HepG2 (cell line): ENCODE measurements around the gene USP32. TPM values are rescaled to one million over a fixed set of nuclear protein-coding genes. Genes with fewer than 3 reads are reported as not detected.

Experiments
- BCL6 ChIP-seq: IDR thresholded peaks from 2 replicates; pipeline ENCODE4 v1.6.1; 2016; ENCODE audit warnings: missing genetic modification reagents, missing compliant biosample characterization
- ELF1 ChIP-seq: sonication (generic); formaldehyde crosslinking; IDR thresholded peaks from 2 replicates; pipeline ENCODE4 v1.4.0; 2020; ENCODE audit warnings: missing genetic modification reagents
- GTF3A ChIP-seq: sonication (generic); formaldehyde crosslinking; conservative IDR thresholded peaks from 2 replicates; pipeline ENCODE4 v1.4.0; 2020; ENCODE audit warnings: mild to moderate bottlenecking, missing genetic modification reagents
- HMGXB4 ChIP-seq, 2 experiments: sonication (generic) in 1 of 2; formaldehyde crosslinking in 1 of 2; IDR thresholded peaks; 2 replicates each; pipeline versions ENCODE4 v1.4.0 to v1.6.1; 2018 to 2020; ENCODE audit warnings: missing genetic modification reagents in 2 of 2, borderline replicate concordance in 1 of 2, low read depth in 1 of 2, mild to moderate bottlenecking in 1 of 2, missing biosample characterization in 1 of 2
- POLR2G ChIP-seq: fragments of 200-400 bp; formaldehyde crosslinking; IDR thresholded peaks from 2 replicates; pipeline ENCODE4 v1.6.1; 2018; ENCODE audit warnings: mild to moderate bottlenecking, low read depth, low read length, moderate library complexity
- RNF219 ChIP-seq: sonication (generic); formaldehyde crosslinking; IDR thresholded peaks from 2 replicates; pipeline ENCODE4 v1.5.0; 2020; ENCODE audit warnings: mild to moderate bottlenecking, missing genetic modification reagents
- U2AF1 ChIP-seq: fragments of 200-400 bp; formaldehyde crosslinking; optimal IDR thresholded peaks from 2 replicates; pipeline ENCODE3; 2017; ENCODE audit warnings: mild to moderate bottlenecking, low read depth, low read length
- ZFP36L1 ChIP-seq: sonication (generic); formaldehyde crosslinking; IDR thresholded peaks from 2 replicates; pipeline ENCODE4 v1.8.0; 2022; ENCODE audit warnings: mild to moderate bottlenecking, missing genetic modification reagents, moderate library complexity
- ZMYM2 ChIP-seq: sonication (generic); formaldehyde crosslinking; IDR thresholded peaks from 2 replicates; pipeline ENCODE4 v1.8.0; 2022; ENCODE audit warnings: mild to moderate bottlenecking, missing genetic modification reagents
- ZNF598 ChIP-seq: sonication (generic); formaldehyde crosslinking; IDR thresholded peaks from 2 replicates; pipeline ENCODE4 v1.5.1; 2020; ENCODE audit warnings: mild to moderate bottlenecking, missing genetic modification reagents, borderline replicate concordance
- ZNF776 ChIP-seq: sonication (generic); formaldehyde crosslinking; IDR thresholded peaks from 2 replicates; pipeline ENCODE4 v1.4.0; 2020; ENCODE audit warnings: mild to moderate bottlenecking, missing genetic modification reagents
- polyA plus RNA-seq, 8 experiments: library from polyadenylated mRNA; depleted of rRNA in 3 of 8; stranded (reverse) in 7 of 8; unstranded in 1 of 8; fragments of >200 nt; fragmentation: Illumina TruSeq in 4 of 8; extraction: Trizol in 4 of 8; gene quantifications; 2 replicates each; pipeline versions ENCODE4 v1.2.1 to v1.2.3, GENCODE V29; 2011 to 2016; ENCODE audit warnings: low read depth in 4 of 8, missing spikeins in 1 of 8, mixed read lengths in 1 of 8; ENCODE audit not compliant: insufficient read depth in 1 of 8
- total RNA-seq, 5 experiments: library from RNA; depleted of rRNA; stranded (reverse); fragments of >200 nt; fragmentation: Illumina TruSeq; extraction: Trizol; gene quantifications; 2 replicates each; pipeline ENCODE4 v1.2.3, GENCODE V29; 2016; ENCODE audit warnings: low read depth in 1 of 5
- TF ChIP-seq, protein P1 (sequence below): sonication (generic); formaldehyde crosslinking; IDR thresholded peaks from 2 replicates; pipeline ENCODE4 v1.5.0; 2020; ENCODE audit warnings: mild to moderate bottlenecking, missing genetic modification reagents, borderline replicate concordance
- TF ChIP-seq, protein P2 (sequence below): sonication (generic); formaldehyde crosslinking; IDR thresholded peaks from 2 replicates; pipeline ENCODE4 v1.4.0; 2020; ENCODE audit warnings: missing genetic modification reagents
- TF ChIP-seq, protein P3 (sequence below): IDR thresholded peaks from 2 replicates; pipeline ENCODE4 v1.6.1; 2012; ENCODE audit warnings: low read depth, low read length, improper control_type of control experiment
- TF ChIP-seq, protein P4 (sequence below): sonication (generic); formaldehyde crosslinking; IDR thresholded peaks from 2 replicates; pipeline ENCODE4 v1.4.0; 2020; ENCODE audit warnings: mild to moderate bottlenecking, missing genetic modification reagents
- TF ChIP-seq, protein P5 (sequence below): sonication (generic); formaldehyde crosslinking; IDR thresholded peaks from 2 replicates; pipeline ENCODE4 v1.5.0; 2020; ENCODE audit warnings: mild to moderate bottlenecking, low read depth, missing genetic modification reagents, borderline replicate concordance

Gene USP32
- total and polyA plus RNA-seq, 2 of the 13 experiments (the other 11 are each of a cell fraction or from before 2014, with no cell fraction given), result 24.9 to 39.9 TPM

DNA sequence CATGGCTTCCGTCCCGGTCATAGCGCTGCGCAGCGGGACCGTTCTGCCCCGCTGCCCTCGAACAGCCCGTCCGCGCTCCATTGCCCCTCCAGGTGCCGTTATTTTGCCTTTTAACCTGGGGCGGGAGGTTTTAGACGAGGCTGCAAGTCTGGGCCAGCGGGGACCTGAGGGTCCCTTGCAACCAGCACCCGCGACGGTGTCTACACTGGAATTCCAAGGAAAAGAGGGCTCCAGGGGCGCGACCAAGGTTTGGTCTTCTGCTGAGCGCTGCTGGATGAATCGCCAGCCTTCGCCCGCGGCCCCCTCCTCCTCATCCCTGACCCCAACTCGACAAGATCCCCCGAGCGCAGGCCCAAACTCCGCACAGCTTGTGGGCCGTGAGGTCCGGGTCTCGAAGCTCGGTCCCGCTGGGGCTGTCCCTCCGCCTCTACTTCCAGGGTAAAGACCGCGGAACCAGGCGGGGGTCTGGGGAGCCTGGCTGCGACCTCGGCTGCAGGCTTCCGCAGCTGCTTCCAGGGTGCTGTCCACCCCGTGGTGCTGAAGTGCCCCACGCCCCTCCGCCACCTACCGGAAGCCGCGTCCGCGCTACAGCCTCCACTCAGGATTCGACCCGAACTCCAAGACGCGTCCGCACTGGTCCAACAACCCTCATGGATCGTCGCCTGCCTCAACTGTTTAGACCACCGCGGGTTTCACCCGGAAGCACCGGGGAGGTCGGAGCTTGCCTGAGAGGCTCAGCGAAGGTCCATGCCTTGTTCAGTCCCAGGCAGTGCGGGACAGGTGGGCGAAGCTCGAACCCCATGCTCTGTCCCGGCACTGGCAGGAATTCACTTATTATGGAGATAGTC, 252.3 kb downstream of the USP32 start (continued):
- TF ChIP-seq, protein P1, sequence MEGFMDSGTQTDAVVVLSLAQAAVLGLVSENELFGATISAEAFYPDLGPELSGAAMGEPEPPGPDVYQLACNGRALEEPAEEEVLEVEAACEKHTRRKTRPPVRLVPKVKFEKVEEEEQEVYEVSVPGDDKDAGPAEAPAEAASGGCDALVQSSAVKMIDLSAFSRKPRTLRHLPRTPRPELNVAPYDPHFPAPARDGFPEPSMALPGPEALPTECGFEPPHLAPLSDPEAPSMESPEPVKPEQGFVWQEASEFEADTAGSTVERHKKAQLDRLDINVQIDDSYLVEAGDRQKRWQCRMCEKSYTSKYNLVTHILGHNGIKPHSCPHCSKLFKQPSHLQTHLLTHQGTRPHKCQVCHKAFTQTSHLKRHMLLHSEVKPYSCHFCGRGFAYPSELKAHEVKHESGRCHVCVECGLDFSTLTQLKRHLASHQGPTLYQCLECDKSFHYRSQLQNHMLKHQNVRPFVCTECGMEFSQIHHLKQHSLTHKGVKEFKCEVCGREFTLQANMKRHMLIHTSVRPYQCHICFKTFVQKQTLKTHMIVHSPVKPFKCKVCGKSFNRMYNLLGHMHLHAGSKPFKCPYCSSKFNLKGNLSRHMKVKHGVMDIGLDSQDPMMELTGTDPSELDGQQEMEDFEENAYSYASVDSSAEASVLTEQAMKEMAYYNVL (CRISPR knock-in tag), result peak; percentile 93
- TF ChIP-seq POLR2G, result no peak
- TF ChIP-seq, protein P2, sequence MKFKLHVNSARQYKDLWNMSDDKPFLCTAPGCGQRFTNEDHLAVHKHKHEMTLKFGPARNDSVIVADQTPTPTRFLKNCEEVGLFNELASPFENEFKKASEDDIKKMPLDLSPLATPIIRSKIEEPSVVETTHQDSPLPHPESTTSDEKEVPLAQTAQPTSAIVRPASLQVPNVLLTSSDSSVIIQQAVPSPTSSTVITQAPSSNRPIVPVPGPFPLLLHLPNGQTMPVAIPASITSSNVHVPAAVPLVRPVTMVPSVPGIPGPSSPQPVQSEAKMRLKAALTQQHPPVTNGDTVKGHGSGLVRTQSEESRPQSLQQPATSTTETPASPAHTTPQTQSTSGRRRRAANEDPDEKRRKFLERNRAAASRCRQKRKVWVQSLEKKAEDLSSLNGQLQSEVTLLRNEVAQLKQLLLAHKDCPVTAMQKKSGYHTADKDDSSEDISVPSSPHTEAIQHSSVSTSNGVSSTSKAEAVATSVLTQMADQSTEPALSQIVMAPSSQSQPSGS (CRISPR knock-in tag), result peak; percentile 93
- TF ChIP-seq, protein P3, sequence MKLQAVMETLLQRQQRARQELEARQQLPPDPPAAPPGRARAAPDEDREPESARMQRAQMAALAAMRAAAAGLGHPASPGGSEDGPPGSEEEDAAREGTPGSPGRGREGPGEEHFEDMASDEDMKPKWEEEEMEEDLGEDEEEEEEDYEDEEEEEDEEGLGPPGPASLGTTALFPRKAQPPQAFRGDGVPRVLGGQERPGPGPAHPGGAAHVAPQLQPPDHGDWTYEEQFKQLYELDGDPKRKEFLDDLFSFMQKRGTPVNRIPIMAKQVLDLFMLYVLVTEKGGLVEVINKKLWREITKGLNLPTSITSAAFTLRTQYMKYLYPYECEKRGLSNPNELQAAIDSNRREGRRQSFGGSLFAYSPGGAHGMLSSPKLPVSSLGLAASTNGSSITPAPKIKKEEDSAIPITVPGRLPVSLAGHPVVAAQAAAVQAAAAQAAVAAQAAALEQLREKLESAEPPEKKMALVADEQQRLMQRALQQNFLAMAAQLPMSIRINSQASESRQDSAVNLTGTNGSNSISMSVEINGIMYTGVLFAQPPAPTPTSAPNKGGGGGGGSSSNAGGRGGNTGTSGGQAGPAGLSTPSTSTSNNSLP, result no peak
- peak; percentile 91; the same call in 1 of the 2 replicates for TF ChIP-seq RNF219 (CRISPR knock-in tag)
- peak; percentile 83 for TF ChIP-seq ELF1 (CRISPR knock-in tag)
- no peak for TF ChIP-seq GTF3A (CRISPR knock-in tag)
- TF ChIP-seq ZFP36L1 (CRISPR knock-in tag), result peak; percentile 93
- TF ChIP-seq, protein P4, sequence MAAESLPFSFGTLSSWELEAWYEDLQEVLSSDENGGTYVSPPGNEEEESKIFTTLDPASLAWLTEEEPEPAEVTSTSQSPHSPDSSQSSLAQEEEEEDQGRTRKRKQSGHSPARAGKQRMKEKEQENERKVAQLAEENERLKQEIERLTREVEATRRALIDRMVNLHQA (CRISPR knock-in tag), result peak; percentile 84; the same call in 1 of the 2 replicates
- TF ChIP-seq ZMYM2 (CRISPR knock-in tag), result peak; percentile 55; the same call in 1 of the 2 replicates
- TF ChIP-seq, protein P5, sequence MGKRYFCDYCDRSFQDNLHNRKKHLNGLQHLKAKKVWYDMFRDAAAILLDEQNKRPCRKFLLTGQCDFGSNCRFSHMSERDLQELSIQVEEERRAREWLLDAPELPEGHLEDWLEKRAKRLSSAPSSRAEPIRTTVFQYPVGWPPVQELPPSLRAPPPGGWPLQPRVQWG (CRISPR knock-in tag), result no peak
- peak; percentile 96 for TF ChIP-seq ZNF776
- peak; percentile 83 for TF ChIP-seq BCL6 (CRISPR knock-in tag)
- peak; percentile 91; the same call in 1 of the 2 replicates for TF ChIP-seq ZNF598 (CRISPR knock-in tag)
- TF ChIP-seq HMGXB4 (CRISPR knock-in tag; IDR thresholded peaks at IDR 0.05; ENCODE audit: borderline replicate concordance in 1 of 2, low read depth in 1 of 2), result peak; percentile 68 to 94
- TF ChIP-seq U2AF1, result no peak
